Testis (tissue), 2 donors: ENCODE data around the gene HSDL1.

Experiments
- CTCF ChIP-seq, 3 experiments: fragments of 450-650 bp in 2 of 3; fragments of 200-600 bp in 1 of 3; sonication (generic) in 1 of 3; IDR thresholded peaks; one replicate each; pipeline ENCODE4 v1.5.1; 2016 to 2019; ENCODE audit warnings: antibody characterized with exemption in 3 of 3, mild to moderate bottlenecking in 2 of 3, moderate library complexity in 1 of 3
- POLR2A ChIP-seq: fragments of 450-650 bp; IDR thresholded peaks from one replicate; pipeline ENCODE4 v1.6.1; 2017; ENCODE audit warnings: antibody characterized with exemption, mild to moderate bottlenecking, moderate library complexity

GRCh38 chr16:84144859-84145639 lies at the start of gene HSDL1, which contains the start of gene DNAAF1:
- no peak for TF ChIP-seq CTCF (IDR thresholded peaks at IDR 0.05)
- TF ChIP-seq POLR2A: no peak
